Right hindlimb (tissue), 1 donor: ENCODE data around the gene SELENOS.

Source experiments
- DNase-seq: peaks from one replicate; pipeline ENCODE4 v3.0.0-alpha.2; 2018

The SELENOS gene

GRCh38 chr15:101250873-101251829 is 26.1 kb downstream of the SELENOS start:
- DNase-seq, result no peak

GRCh38 chr15:101250341-101250831 is 26.9 kb downstream of the SELENOS start:
- DNase-seq, result no peak

GRCh38 chr15:101248274-101248673 is 29.0 kb downstream of the SELENOS start:
- no peak for DNase-seq

GRCh38 chr15:101246824-101247745 is 30.2 kb downstream of the SELENOS start:
- DNase-seq, result no peak

GRCh38 chr15:101246391-101246790 is 30.9 kb downstream of the SELENOS start:
- DNase-seq, result no peak

GRCh38 chr15:101244889-101245668 is 32.2 kb downstream of the SELENOS start:
- no peak for DNase-seq

- DNase-seq, result no peak
Observed at GRCh38 chr15:101244036-101244781, 33.1 kb downstream of the SELENOS start.

- DNase-seq, result no peak
Observed at GRCh38 chr15:101243420-101243819, 33.9 kb downstream of the SELENOS start.

GRCh38 chr15:101242999-101243336 is 34.3 kb downstream of the SELENOS start:
- no peak for DNase-seq

- no peak for DNase-seq
Observed at GRCh38 chr15:101242160-101242998, 34.9 kb downstream of the SELENOS start.

- no peak for DNase-seq
Observed at GRCh38 chr15:101240358-101240757, 36.9 kb downstream of the SELENOS start.

- no peak for DNase-seq
Observed at GRCh38 chr15:101239724-101240136, 37.6 kb downstream of the SELENOS start.

GRCh38 chr15:101237251-101237650 is 40.0 kb downstream of the SELENOS start:
- no peak for DNase-seq

GRCh38 chr15:101233651-101234280 is 43.5 kb downstream of the SELENOS start:
- DNase-seq, result no peak

GRCh38 chr15:101232677-101233076 is 44.6 kb downstream of the SELENOS start:
- DNase-seq, result no peak

GRCh38 chr15:101228313-101228712 is 49.0 kb downstream of the SELENOS start:
- no peak for DNase-seq

GRCh38 chr15:101225658-101226057 is 51.6 kb downstream of the SELENOS start:
- DNase-seq, result no peak
